Dedifferentiated amniotic fluid mesenchymal stem cell (primary cell): ENCODE data around the gene MAGED4.
A peak's percentile ranks its signal among the peaks of the same experiment; 100 is the strongest.
"Not testable (repeated sequence)": the region's sequence is repeated elsewhere in the genome, so short reads cannot be mapped to it uniquely, and the experiment has no call there.

Experiments used
- DNase-seq: peaks from one replicate; pipeline ENCODE4 v3.0.0-alpha.2; 2016; ENCODE audit errors: extremely low spot score

Gene MAGED4

GRCh38 chrX:52184440-52185077, at the start of gene MAGED4:
Gene MAGED4, plus strand, starts transcription at chrX:52184888. Its CDS starts 1,035 bp downstream, at chrX:52185923.
- DNase-seq, result not testable (repeated sequence)

GRCh38 chrX:52138830-52139544, 45.7 kb upstream of the MAGED4 start:
- DNase-seq, result peak; percentile 10

DNA sequence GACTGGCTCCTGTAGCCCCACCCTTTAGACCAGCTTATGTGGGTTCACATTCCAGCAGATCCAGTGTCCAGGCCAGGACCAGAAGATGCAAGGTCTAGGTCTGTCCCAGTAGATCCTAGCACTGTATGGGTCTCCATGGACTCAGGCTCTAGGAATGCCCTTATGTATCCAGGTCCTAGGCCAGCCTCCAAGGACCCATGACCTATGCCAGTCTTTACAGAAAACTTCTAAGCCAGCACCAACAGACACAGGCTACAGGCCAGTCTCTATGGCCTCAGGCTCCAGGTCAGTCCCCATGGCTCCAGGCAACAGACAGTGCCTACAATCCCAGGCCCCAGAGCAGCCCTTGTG, 45.2 kb upstream of the MAGED4 start:
- DNase-seq, result peak; percentile 11

DNA sequence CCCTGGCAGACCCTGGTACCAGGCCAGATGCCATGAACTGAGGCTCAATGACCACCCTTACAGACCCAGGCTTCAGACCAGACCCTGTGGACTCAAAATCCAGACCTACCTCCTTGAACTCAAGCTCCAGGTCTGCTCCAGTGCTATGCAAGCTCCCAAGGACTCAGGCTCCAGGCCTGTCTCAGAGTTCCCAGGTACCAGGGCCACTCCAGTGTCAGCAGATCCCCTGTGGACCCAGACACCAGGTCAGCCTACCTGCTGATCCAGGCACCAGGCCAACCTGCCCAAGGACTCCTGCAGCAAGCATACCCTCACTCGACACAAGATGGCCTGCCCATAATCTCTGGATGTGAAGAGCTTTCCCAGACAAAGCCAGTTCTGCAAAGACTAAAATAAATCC, 44.7 kb upstream of the MAGED4 start:
- DNase-seq, result peak; percentile 8

GRCh38 chrX:52150667-52151066, 34.0 kb upstream of the MAGED4 start:
- not testable (repeated sequence) for DNase-seq

DNA sequence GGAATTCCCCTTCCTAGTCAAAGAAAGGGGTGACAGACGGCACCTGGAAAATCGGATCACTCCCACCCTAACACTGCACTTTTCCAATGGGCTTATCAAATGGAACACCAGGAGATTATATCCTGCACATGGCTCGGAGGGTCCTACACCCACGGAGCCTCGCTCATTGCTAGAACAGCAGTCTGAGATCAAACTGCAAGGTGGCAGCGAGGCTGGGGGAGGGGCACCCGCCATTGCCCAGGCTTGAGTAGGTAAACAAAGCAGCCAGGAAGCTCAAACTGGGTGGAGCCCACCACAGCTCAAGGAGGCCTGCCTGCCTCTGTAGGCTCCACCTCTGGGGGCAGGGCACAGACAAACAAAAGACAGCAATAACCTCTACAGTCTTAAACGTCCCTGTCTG, 24.5 kb upstream of the MAGED4 start:
- DNase-seq, result not testable (repeated sequence)

- peak; percentile 11 for DNase-seq
Measured at GRCh38 chrX:52166840-52167239, 17.8 kb upstream of the MAGED4 start.

- not testable (repeated sequence) for DNase-seq
Measured at GRCh38 chrX:52171055-52171454, 13.6 kb upstream of the MAGED4 start.

DNA sequence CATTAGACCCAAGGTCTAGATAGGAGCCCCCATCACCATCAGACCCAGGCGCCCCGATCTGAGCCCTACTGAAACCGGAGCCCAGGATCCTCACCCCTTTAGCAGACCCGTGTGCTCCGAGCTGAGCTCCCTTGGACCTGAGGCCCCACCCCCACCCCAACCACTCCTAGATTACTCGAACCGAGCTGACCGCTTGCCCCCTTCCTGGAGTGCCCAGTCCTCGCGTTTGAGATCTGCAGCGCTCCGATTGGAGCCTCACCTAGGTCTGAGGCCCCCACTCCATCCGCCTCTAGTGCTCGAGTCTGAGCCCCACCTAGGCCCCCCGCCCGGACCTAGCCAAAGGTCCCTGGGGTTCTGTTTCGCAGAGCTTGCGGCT, 378 bp downstream of the MAGED4 start:
- DNase-seq, result not testable (repeated sequence)

DNA sequence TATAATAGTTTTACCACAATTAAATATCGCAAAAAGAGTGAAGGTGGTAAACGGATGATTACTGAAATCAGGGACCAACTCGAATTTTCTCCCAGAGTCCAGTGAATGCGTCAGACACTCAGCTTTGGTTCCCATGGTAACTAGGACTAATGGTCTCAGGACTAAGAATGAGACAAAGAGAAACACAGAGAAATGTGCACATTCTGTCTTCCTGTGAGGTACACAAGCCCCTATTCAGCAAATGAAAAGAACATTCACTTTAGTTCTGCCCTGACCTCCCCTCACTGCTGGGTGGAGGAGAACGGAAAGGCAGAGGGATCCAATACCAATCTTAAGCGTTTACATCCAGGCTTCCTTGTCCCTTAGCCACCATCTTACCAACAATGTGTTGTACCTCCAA, 26.7 kb downstream of the MAGED4 start:
- DNase-seq, result not testable (repeated sequence)

DNA sequence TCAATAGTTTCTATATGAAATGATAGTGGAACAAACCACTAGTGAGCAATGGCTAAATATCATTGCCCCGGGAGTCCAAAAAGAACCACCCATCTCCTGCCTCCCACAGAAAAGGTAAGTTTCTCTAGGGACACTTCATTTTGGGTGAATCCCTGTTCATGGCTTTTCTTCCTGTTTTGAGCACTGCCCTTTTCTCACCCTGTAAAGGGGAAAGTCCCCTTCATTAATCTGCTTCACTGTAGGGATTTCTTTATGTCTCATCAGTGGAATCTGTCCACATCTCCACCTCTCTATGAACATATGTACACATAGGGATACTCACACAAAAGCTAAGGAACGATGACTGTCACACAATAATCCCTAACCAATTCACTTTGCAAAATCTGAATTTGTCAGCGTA, 28.6 kb downstream of the MAGED4 start:
- no peak for DNase-seq

DNA sequence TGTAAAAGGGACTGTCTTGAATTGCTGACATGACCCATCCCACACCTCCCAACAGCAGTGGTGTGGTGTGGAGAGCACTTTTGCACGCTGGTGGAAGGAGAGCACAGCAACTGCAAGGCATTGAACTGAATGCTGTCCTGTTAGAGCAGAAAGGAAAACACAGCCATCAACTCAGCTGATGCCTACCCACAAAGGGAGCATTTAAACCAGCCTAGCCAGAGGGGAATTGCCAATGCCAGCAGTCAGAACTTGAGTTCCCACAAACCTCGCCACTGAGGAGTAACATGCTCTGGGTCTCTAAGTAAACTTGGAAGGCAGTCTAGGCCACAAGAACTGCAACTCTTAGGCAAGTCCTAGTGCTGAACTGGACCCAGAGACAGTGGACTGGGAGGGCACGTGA, 31.9 kb downstream of the MAGED4 start:
- no peak for DNase-seq

DNA sequence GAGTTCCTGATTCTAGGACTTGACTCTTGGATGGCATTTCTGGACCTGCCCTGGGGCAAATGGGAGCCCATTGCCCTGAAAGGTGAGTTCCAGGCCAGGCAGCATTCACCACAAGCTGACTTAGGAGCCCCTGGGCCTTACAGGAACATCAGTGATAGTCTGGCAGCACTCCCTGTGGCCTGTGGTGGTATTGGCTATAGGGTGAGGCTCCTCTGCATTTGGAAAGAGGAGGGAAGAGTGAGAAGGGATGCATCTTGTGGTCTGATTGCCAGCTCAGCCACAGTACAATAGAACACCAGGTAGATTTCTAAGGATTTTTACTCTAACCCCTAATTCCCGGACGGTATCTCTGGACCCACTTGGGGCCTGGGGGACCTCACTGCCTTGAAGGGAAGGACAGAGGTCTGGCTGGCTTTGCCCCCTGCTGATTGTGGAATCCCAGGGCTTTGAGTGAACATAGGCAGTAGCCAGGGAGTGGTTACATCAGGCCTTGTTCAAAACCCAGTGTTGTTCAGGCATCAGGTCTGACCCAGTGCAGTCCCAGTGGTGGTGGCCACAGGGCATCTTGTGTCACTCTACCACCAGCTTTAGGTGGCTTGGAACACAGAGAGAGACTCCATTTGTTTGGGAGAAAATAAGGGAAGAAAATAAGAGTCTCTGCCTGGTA, 32.9 kb downstream of the MAGED4 start:
- DNase-seq, result no peak

GRCh38 chrX:52220936-52221335, 36.2 kb downstream of the MAGED4 start:
- DNase-seq, result no peak
